CD4-positive, alpha-beta T cell treated with Interleukin-6 for 4 hours (primary cell): ENCODE data around the gene OSCP1.

ENCODE experiments used
- DNase-seq: peaks from one replicate; pipeline ENCODE4 v3.0.0-alpha.2; 2020; ENCODE audit warnings: mixed read lengths

The OSCP1 gene

DNA sequence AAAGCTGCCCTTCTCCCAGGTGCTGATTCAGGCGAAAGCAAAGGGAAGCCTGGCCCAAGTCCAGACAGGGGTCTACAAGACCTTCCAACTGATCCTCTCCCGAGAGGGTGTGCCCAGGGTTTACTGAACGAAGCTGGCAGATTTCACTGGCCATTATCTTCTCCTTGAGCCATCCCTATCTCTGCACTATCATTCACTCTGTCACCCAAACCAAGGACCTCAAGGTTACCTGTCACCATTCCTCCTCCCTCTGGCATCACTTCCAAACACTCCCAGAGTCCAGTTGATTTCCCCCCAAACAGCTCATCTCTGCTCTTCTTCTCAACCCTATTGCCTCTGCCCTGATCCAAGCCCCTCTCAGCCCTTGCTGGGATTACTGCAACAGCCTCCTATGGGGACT lies 69.5 kb downstream of the OSCP1 start:
- DNase-seq: no peak

GRCh38 chr1:36380143-36380619 lies 70.1 kb downstream of the OSCP1 start:
- DNase-seq: no peak

DNA sequence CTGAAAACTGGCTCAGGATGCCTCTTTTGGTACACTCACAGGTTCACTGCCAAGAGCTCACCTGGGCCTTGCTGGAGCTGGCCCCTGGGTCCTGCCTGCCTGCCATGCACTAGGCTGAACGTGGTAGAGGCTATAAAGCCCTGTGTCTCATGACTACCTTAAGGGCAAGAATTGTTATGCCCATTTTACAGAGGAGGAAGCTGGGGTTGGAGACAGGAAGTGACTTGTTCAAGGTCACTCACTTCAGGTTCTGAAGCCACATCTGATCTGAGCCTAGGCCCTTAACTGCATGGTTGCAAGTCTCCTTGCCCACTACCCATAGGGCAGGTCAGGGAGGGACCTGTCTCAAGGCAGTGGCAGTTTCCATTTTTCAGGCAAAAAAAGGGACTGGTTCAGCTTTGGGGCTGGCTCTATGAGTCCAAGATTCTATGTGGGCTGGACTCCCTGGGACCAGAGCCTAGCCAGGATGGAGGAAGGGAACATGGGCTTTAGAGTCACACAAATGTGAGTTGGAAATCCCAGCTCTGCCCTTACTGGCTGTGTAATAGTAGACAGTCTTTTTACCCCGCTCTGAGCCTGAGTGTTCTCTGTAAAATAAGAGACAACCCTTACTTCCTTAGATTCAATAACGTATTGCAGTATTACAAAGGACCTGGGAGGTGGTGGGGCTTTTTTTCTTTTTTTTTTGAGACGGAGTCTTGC lies 72.3 kb downstream of the OSCP1 start:
- DNase-seq: no peak

- no peak for DNase-seq
Observed at GRCh38 chr1:36372617-36373016, 77.6 kb downstream of the OSCP1 start.

- DNase-seq: peak; percentile 88
Observed at GRCh38 chr1:36369061-36369861, 81.0 kb downstream of the OSCP1 start.
